HCT116 (cell line): ENCODE data around the gene THSD4. TPM values are rescaled to one million over a fixed set of nuclear protein-coding genes. Genes with fewer than 3 reads are reported as not detected.

Experiments used
- ATAC-seq: fragments of 200-7000 bp; cut with Tn5 transposase; 2 replicates; pipeline ENCODE4 v1.9.1; 2020; ENCODE audit warnings: mild to moderate bottlenecking, moderate library complexity
- BruUV-seq: library from RNA; stranded (reverse); fragments of 400-500 nt; replicated peaks from 2 replicates; lab custom pipeline; 2021; lab: Mats Ljungman, UMichigan
- CTCF ChIA-PET: fragments of 300-600 bp; sonication (Branson Sonifier 250); formaldehyde crosslinking; loops from one replicate; lab custom pipeline; 2021; ENCODE audit warnings: antibody characterized with exemption; lab: Charles Lee
- POLR2A ChIA-PET: fragments of 300-600, 350-600 bp; sonication (Branson Sonifier 250); formaldehyde crosslinking; loops from one replicate; lab custom pipeline; 2021; ENCODE audit warnings: antibody characterized with exemption; lab: Charles Lee
- RAD21 ChIA-PET, 2 experiments: fragments of 300-600 bp; sonication (Branson Sonifier 250); formaldehyde crosslinking; loops; one replicate each; lab custom pipeline; 2023; ENCODE audit warnings: low total read pairs in 2 of 2; ENCODE audit not compliant: uncharacterized antibody in 2 of 2, unreplicated experiment in 2 of 2, low non-redundant PET in 1 of 2; lab: Charles Lee
- DNase-seq: peaks from one replicate; pipeline ENCODE4 v3.0.0-alpha.2; 2010; ENCODE audit warnings: low read depth, low spot score
- H2AFZ ChIP-seq: fragments of 200-600 bp; shearing (Covaris generic), sonication (generic); 2 replicates; pipeline ENCODE4 v1.6.1; 2017; ENCODE audit warnings: low read depth, mixed run types, mixed read lengths, antibody characterized with exemption, low read length; ENCODE audit not compliant: poor library complexity, severe bottlenecking
- H3K27ac ChIP-seq: 2 replicates; pipeline ENCODE4 v1.5.1; 2012; ENCODE audit warnings: low read depth, low read length
- H3K27me3 ChIP-seq: fragments of 200-600 bp; sonication (generic); 2 replicates; pipeline ENCODE4 v1.6.1; 2016; ENCODE audit warnings: mixed run types, low read length, mixed read lengths; ENCODE audit not compliant: insufficient read depth
- H3K36me3 ChIP-seq, 2 experiments: fragments of 200-500 bp in 1 of 2; fragments of 200-600 bp in 1 of 2; sonication (Bioruptor generic) in 1 of 2; sonication (generic) in 1 of 2; 2 replicates each; pipeline versions ENCODE4 v1.5.1 to v1.6.1; 2014 to 2016; ENCODE audit warnings: low read length in 2 of 2, inconsistent platforms in 1 of 2, mixed read lengths in 1 of 2, mixed run types in 1 of 2; ENCODE audit not compliant: insufficient read depth in 2 of 2, control insufficient read depth in 1 of 2
- H3K4me1 ChIP-seq, 2 experiments: fragments of 200-600 bp in 1 of 2; sonication (generic) in 1 of 2; 2 replicates each; pipeline versions ENCODE4 v1.5.1 to v1.6.1; 2012 to 2017; ENCODE audit warnings: low read length in 2 of 2, inconsistent platforms in 1 of 2, mild to moderate bottlenecking in 1 of 2, mixed read lengths in 1 of 2, mixed run types in 1 of 2, moderate library complexity in 1 of 2; ENCODE audit not compliant: insufficient read depth in 2 of 2, control insufficient read depth in 1 of 2
- H3K4me2 ChIP-seq: fragments of 200-600 bp; sonication (generic); 2 replicates; pipeline ENCODE4 v1.6.1; 2017; ENCODE audit warnings: mixed run types, low read length, mixed read lengths
- H3K4me3 ChIP-seq, 2 experiments: fragments of 200-600 bp in 1 of 2; sonication (generic) in 1 of 2; replicated peaks in 1 of 2; 2 replicates each; pipeline ENCODE4 v1.5.1; 2011 to 2016; ENCODE audit warnings: low read length in 2 of 2, control low read depth in 1 of 2, low read depth in 1 of 2, mild to moderate bottlenecking in 1 of 2, mixed read lengths in 1 of 2, mixed run types in 1 of 2
- H3K79me2 ChIP-seq: fragments of 200-600 bp; sonication (generic); 2 replicates; pipeline ENCODE4 v1.6.1; 2017; ENCODE audit warnings: mild to moderate bottlenecking, mixed run types, low read length, moderate library complexity, mixed read lengths; ENCODE audit not compliant: insufficient read depth
- H3K9ac ChIP-seq: fragments of 200-600 bp; sonication (generic); 2 replicates; pipeline ENCODE4 v1.6.1; 2016; ENCODE audit warnings: low read length, mixed read lengths
- H3K9me2 ChIP-seq: fragments of 200-600 bp; sonication (generic), shearing (Covaris generic); 2 replicates; pipeline ENCODE4 v1.6.1; 2017; ENCODE audit warnings: mixed run types, mild to moderate bottlenecking, moderate library complexity; ENCODE audit not compliant: insufficient read depth
- H3K9me3 ChIP-seq, 2 experiments: fragments of 200-500 bp in 1 of 2; fragments of 200-600 bp in 1 of 2; sonication (Bioruptor generic) in 1 of 2; sonication (generic) in 1 of 2; 2 replicates each; pipeline ENCODE4 v1.6.1; 2014 to 2017; ENCODE audit warnings: low read length in 2 of 2, mixed read lengths in 2 of 2, inconsistent platforms in 1 of 2, low read depth in 1 of 2, mild to moderate bottlenecking in 1 of 2, mixed run types in 1 of 2, moderate library complexity in 1 of 2; ENCODE audit not compliant: control insufficient read depth in 1 of 2, insufficient read depth in 1 of 2
- H4K20me1 ChIP-seq: fragments of 200-600 bp; sonication (generic), shearing (Covaris generic); 2 replicates; pipeline ENCODE4 v1.6.1; 2017; ENCODE audit warnings: mixed run types, mild to moderate bottlenecking, moderate library complexity; ENCODE audit not compliant: insufficient read depth
- CBX3 ChIP-seq: IDR thresholded peaks from 2 replicates; pipeline ENCODE4 v1.6.1; 2012; ENCODE audit warnings: low read depth
- CEBPB ChIP-seq: IDR thresholded peaks from 2 replicates; pipeline ENCODE4 v1.6.1; 2012; ENCODE audit warnings: low read depth
- EGR1 ChIP-seq: IDR thresholded peaks from 2 replicates; pipeline ENCODE4 v1.6.1; 2012; ENCODE audit warnings: low read depth
- EZH2 ChIP-seq: fragments of 200-600 bp; sonication (generic); IDR thresholded peaks from 2 replicates; pipeline ENCODE4 v1.6.1; 2017; ENCODE audit warnings: antibody characterized with exemption, mixed run types
- EZH2phosphoT487 ChIP-seq: fragments of 200-600 bp; IDR thresholded peaks from 2 replicates; pipeline ENCODE4 v1.6.1; 2018; ENCODE audit warnings: antibody characterized with exemption, borderline replicate concordance
- POLR2A ChIP-seq: IDR thresholded peaks from 2 replicates; pipeline ENCODE4 v1.7.0; 2011; ENCODE audit warnings: borderline replicate concordance; ENCODE audit not compliant: insufficient read depth, insufficient read length; ENCODE audit errors: extremely low read depth
- SIN3A ChIP-seq: IDR thresholded peaks from 2 replicates; pipeline ENCODE4 v1.6.1; 2012; ENCODE audit warnings: low read depth
- SRF ChIP-seq: IDR thresholded peaks from 2 replicates; pipeline ENCODE4 v1.6.1; 2012; ENCODE audit warnings: low read depth
- TCF7L2 ChIP-seq: IDR thresholded peaks from 2 replicates; pipeline ENCODE4 v1.7.0; 2011; ENCODE audit warnings: borderline replicate concordance, inconsistent platforms; ENCODE audit not compliant: insufficient read depth, insufficient read length; ENCODE audit errors: extremely low read depth
- YY1 ChIP-seq: IDR thresholded peaks from 2 replicates; pipeline ENCODE4 v1.6.1; 2011; ENCODE audit warnings: low read length, low read depth, moderate library complexity, mild to moderate bottlenecking; ENCODE audit not compliant: insufficient replicate concordance; ENCODE audit errors: extremely low read depth
- ZNF274 ChIP-seq: fragments of 200-500 bp; sonication (Bioruptor generic); IDR thresholded peaks from 2 replicates; pipeline ENCODE4 v1.6.1; 2014; ENCODE audit warnings: mild to moderate bottlenecking, low read depth, low read length, inconsistent platforms
- intact Hi-C: fragments of 100-400 bp; cut with micrococcal nuclease; formaldehyde crosslinking; loops from 2 replicates; pipeline ENCODE4 v1.10.0; 2022
- total RNA-seq: library from RNA; stranded (reverse); gene quantifications from one replicate; pipeline ENCODE4 v1.2.1, GENCODE V29; 2021; ENCODE audit not compliant: unreplicated experiment
- TF ChIP-seq, protein P1 (sequence below): IDR thresholded peaks from 2 replicates; pipeline ENCODE4 v1.6.1; 2012
- TF ChIP-seq, protein P2 (sequence below): IDR thresholded peaks from 2 replicates; pipeline ENCODE4 v1.6.1; 2012
- TF ChIP-seq, protein P3 (sequence below): IDR thresholded peaks from 2 replicates; pipeline ENCODE4 v1.6.1; 2012; ENCODE audit warnings: low read depth
- TF ChIP-seq, protein P4 (sequence below), 3 experiments: fragments of 200-600 bp in 1 of 3; sonication (generic) in 1 of 3; IDR thresholded peaks in 2 of 3; conservative IDR thresholded peaks in 1 of 3; 2 replicates each; pipeline ENCODE4 v1.5.1; 2012 to 2017; ENCODE audit warnings: low read depth in 2 of 3, low read length in 2 of 3, antibody characterized with exemption in 1 of 3, borderline replicate concordance in 1 of 3, control low read depth in 1 of 3, mild to moderate bottlenecking in 1 of 3, mixed read lengths in 1 of 3, mixed run types in 1 of 3, moderate library complexity in 1 of 3; ENCODE audit not compliant: insufficient read depth in 1 of 3

THSD4 gene
- total RNA-seq, 1 experiment from 2014 or later = 30.5 TPM

DNA sequence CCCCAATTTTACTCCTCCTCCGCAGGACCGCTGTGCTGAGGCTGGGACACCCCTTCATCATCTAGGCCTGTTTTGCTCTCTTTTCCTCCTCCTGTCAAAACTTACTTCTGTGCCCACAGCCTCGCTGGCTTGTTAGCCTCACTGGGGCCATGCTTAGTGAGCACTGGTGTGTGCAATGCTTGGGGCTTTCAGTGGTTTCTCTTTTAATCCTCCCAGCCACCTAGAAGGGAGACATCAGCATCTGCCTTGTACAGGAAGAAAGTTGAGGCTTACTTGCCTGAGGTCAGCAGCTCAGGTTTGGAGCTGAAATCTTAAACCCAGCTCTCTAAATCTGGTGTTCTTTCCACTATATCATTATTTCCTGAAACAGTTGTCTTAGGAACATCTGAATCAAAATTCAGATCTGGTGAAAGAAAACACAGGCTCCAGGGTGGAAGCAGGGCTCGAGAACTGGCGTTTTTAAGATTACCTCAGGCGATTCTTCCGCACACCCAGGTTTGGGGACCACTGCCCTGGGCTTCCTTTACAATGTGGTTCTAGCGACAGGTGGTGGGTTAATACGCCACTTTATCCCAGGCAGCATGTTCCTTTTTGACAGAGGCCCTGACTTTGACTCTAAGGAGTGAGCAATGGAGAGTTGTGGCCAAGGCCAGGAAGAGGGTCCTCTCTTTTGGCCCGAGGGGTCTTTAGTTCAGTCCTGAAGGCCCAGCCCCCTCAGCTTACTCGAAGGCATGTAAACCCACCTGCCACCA lies 3.8 kb downstream of the THSD4 start:
- Histone ChIP-seq H3K36me3 (no peaks in the 10 kb centered on the region), H3K4me2 (no peak overlapping the region)
- RAD21 ChIA-PET = no interaction called here
- TF ChIP-seq EZH2phosphoT487 (no peak), POLR2A (no peak), CEBPB (no peak), EZH2 (no peak), ZNF274 (no peak), SRF (no peak), YY1 (no peak), TCF7L2 (no peak), EGR1 (no peak), SIN3A (no peak), CBX3 (no peak)
- TF ChIP-seq, protein P1, sequence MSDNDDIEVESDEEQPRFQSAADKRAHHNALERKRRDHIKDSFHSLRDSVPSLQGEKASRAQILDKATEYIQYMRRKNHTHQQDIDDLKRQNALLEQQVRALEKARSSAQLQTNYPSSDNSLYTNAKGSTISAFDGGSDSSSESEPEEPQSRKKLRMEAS = no peak
- TF ChIP-seq, protein P2, sequence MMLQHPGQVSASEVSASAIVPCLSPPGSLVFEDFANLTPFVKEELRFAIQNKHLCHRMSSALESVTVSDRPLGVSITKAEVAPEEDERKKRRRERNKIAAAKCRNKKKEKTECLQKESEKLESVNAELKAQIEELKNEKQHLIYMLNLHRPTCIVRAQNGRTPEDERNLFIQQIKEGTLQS = no peak
- TF ChIP-seq, protein P3, sequence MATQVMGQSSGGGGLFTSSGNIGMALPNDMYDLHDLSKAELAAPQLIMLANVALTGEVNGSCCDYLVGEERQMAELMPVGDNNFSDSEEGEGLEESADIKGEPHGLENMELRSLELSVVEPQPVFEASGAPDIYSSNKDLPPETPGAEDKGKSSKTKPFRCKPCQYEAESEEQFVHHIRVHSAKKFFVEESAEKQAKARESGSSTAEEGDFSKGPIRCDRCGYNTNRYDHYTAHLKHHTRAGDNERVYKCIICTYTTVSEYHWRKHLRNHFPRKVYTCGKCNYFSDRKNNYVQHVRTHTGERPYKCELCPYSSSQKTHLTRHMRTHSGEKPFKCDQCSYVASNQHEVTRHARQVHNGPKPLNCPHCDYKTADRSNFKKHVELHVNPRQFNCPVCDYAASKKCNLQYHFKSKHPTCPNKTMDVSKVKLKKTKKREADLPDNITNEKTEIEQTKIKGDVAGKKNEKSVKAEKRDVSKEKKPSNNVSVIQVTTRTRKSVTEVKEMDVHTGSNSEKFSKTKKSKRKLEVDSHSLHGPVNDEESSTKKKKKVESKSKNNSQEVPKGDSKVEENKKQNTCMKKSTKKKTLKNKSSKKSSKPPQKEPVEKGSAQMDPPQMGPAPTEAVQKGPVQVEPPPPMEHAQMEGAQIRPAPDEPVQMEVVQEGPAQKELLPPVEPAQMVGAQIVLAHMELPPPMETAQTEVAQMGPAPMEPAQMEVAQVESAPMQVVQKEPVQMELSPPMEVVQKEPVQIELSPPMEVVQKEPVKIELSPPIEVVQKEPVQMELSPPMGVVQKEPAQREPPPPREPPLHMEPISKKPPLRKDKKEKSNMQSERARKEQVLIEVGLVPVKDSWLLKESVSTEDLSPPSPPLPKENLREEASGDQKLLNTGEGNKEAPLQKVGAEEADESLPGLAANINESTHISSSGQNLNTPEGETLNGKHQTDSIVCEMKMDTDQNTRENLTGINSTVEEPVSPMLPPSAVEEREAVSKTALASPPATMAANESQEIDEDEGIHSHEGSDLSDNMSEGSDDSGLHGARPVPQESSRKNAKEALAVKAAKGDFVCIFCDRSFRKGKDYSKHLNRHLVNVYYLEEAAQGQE = no peak
- TF ChIP-seq, protein P4, sequence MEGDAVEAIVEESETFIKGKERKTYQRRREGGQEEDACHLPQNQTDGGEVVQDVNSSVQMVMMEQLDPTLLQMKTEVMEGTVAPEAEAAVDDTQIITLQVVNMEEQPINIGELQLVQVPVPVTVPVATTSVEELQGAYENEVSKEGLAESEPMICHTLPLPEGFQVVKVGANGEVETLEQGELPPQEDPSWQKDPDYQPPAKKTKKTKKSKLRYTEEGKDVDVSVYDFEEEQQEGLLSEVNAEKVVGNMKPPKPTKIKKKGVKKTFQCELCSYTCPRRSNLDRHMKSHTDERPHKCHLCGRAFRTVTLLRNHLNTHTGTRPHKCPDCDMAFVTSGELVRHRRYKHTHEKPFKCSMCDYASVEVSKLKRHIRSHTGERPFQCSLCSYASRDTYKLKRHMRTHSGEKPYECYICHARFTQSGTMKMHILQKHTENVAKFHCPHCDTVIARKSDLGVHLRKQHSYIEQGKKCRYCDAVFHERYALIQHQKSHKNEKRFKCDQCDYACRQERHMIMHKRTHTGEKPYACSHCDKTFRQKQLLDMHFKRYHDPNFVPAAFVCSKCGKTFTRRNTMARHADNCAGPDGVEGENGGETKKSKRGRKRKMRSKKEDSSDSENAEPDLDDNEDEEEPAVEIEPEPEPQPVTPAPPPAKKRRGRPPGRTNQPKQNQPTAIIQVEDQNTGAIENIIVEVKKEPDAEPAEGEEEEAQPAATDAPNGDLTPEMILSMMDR (IDR thresholded peaks at IDR 0.05 in 2 of 3, conservative IDR thresholded peaks at IDR 0.05 in 1 of 3; ENCODE audit: borderline replicate concordance in 1 of 3, insufficient read depth in 1 of 3, low read depth in 2 of 3, low read length in 2 of 3) = no peak
- TF ChIP-seq, all 23 proteins: peak for 0
- Histone ChIP-seq H3K9me3 (no peaks in the 10 kb centered on the region), H4K20me1 (no peaks in the 10 kb centered on the region), H3K9me2 (no peaks in the 10 kb centered on the region), H3K27me3 (no peaks in the 10 kb centered on the region), H3K4me1 (peaks cover 20 to 35% of the 10 kb centered on the region in 2 experiments), H3K27ac (no peak overlapping the region), H3K79me2 (peaks cover 15% of the 10 kb centered on the region; the same call in 1 of the 2 replicates), H2AFZ (no peak overlapping the region), H3K9ac (no peak overlapping the region), H3K4me3 (no peak overlapping the region)
- ATAC-seq (no peak), DNase-seq (no peak)
- CTCF ChIA-PET = no interaction called here
- BruUV-seq = no TSS peak
- intact Hi-C loops = loop anchor here (5.0 to 10.0 kb wide), 2 partner anchors 224 to 683 kb away; partner anchors contain the start of genes LRRC49 and THAP10
- POLR2A ChIA-PET = no interaction called here
